Muscle layer of duodenum (tissue), 2 donors: ENCODE measurements around the gene CPNE8.

Source experiments
- H3K27ac ChIP-seq: one replicate; pipeline ENCODE4 v1.7.0; 2013; ENCODE audit warnings: mild to moderate bottlenecking, low read length
- H3K27me3 ChIP-seq: one replicate; pipeline ENCODE4 v1.7.0; 2013; ENCODE audit warnings: low read depth, mild to moderate bottlenecking, control low read depth, low read length
- H3K36me3 ChIP-seq, 2 donors: one replicate each; pipeline ENCODE4 v1.7.0; 2013; ENCODE audit warnings: low read length in 2 of 2, control low read depth in 1 of 2, mild to moderate bottlenecking in 1 of 2; ENCODE audit not compliant: insufficient read depth in 2 of 2, control insufficient read depth in 1 of 2
- H3K4me1 ChIP-seq, 2 donors: one replicate each; pipeline ENCODE4 v1.7.0; 2013; ENCODE audit warnings: low read length in 2 of 2, mild to moderate bottlenecking in 2 of 2, control low read depth in 1 of 2, moderate library complexity in 1 of 2; ENCODE audit not compliant: insufficient read depth in 2 of 2, control insufficient read depth in 1 of 2
- H3K4me3 ChIP-seq, 2 donors: one replicate each; pipeline ENCODE4 v1.7.0; 2013; ENCODE audit warnings: low read length in 2 of 2, low read depth in 1 of 2, mild to moderate bottlenecking in 1 of 2
- H3K9me3 ChIP-seq, 2 donors: one replicate each; pipeline ENCODE4 v1.7.0; 2013; ENCODE audit warnings: low read length in 2 of 2, control low read depth in 1 of 2, mild to moderate bottlenecking in 1 of 2; ENCODE audit not compliant: control insufficient read depth in 1 of 2
- donor health status: healthy.

The CPNE8 gene

GRCh38 chr12:38875586-38876228, 29.7 kb downstream of the CPNE8 start:
- Histone ChIP-seq H3K9me3 (no peaks in the 10 kb centered on the region), H3K27ac (no peak overlapping the region), H3K27me3 (no peaks in the 10 kb centered on the region), H3K36me3 (no peaks in the 10 kb centered on the region), H3K4me1 (no peaks in the 10 kb centered on the region), H3K4me3 (no peak overlapping the region)

GRCh38 chr12:38872561-38872960, 32.8 kb downstream of the CPNE8 start:
- no peaks in the 10 kb centered on the region for H3K27me3 ChIP-seq
- no peaks in the 10 kb centered on the region for H3K9me3 ChIP-seq
- H3K36me3 ChIP-seq = no peaks in the 10 kb centered on the region
- H3K4me3 ChIP-seq = no peak overlapping the region
- no peak overlapping the region for H3K27ac ChIP-seq
- H3K4me1 ChIP-seq = no peaks in the 10 kb centered on the region

DNA sequence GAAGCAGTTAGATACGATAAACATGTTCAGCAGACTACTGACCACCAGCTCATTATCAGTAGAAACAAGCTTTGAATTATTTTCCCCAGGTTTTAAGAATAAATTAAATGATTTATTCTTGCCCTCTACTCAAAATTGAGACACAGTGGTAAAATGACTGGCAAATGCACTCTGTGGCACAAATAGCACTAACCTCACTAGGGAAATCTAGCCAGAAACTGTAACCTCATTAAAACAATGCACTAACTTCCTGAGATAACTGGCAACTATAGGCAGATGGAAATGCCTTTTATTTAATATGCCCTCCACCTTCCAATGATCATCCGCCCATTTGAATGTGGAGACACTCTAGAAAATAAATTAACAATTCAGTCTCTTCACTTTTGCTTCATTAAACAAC, 33.2 kb downstream of the CPNE8 start:
- Histone ChIP-seq H3K36me3 (no peaks in the 10 kb centered on the region), H3K27ac (no peak overlapping the region), H3K27me3 (no peaks in the 10 kb centered on the region), H3K4me1 (no peaks in the 10 kb centered on the region), H3K9me3 (no peaks in the 10 kb centered on the region), H3K4me3 (no peak overlapping the region)

GRCh38 chr12:38869036-38869435, 36.4 kb downstream of the CPNE8 start:
- Histone ChIP-seq H3K27me3 (no peaks in the 10 kb centered on the region), H3K27ac (no peak overlapping the region), H3K9me3 (no peaks in the 10 kb centered on the region), H3K4me1 (no peaks in the 10 kb centered on the region), H3K36me3 (no peaks in the 10 kb centered on the region), H3K4me3 (no peak overlapping the region)

- Histone ChIP-seq H3K36me3 (no peaks in the 10 kb centered on the region), H3K9me3 (no peaks in the 10 kb centered on the region), H3K4me1 (peaks cover 0 to 3% of the 10 kb centered on the region in 2 donors), H3K27me3 (no peaks in the 10 kb centered on the region), H3K27ac (no peak overlapping the region), H3K4me3 (no peak overlapping the region)
Measured at GRCh38 chr12:38850461-38850860, 54.9 kb downstream of the CPNE8 start.

- no peaks in the 10 kb centered on the region for H3K9me3 ChIP-seq
- H3K27ac ChIP-seq = no peak overlapping the region
- H3K4me3 ChIP-seq = no peak overlapping the region
- peaks cover 0 to 3% of the 10 kb centered on the region in 2 donors for H3K4me1 ChIP-seq
- H3K27me3 ChIP-seq = no peaks in the 10 kb centered on the region
- H3K36me3 ChIP-seq = no peaks in the 10 kb centered on the region
Measured at GRCh38 chr12:38847247-38847646, 58.1 kb downstream of the CPNE8 start.

- H3K27me3 ChIP-seq = no peaks in the 10 kb centered on the region
- H3K27ac ChIP-seq = no peak overlapping the region
- peaks cover 0 to 3% of the 10 kb centered on the region in 2 donors for H3K4me1 ChIP-seq
- H3K4me3 ChIP-seq = no peak overlapping the region
- H3K9me3 ChIP-seq = no peaks in the 10 kb centered on the region
- no peaks in the 10 kb centered on the region for H3K36me3 ChIP-seq
Measured at GRCh38 chr12:38844267-38844666, 61.1 kb downstream of the CPNE8 start.

- H3K27ac ChIP-seq = no peak overlapping the region
- no peaks in the 10 kb centered on the region for H3K27me3 ChIP-seq
- H3K4me1 ChIP-seq = no peaks in the 10 kb centered on the region
- no peaks in the 10 kb centered on the region for H3K36me3 ChIP-seq
- H3K9me3 ChIP-seq = no peaks in the 10 kb centered on the region
- H3K4me3 ChIP-seq = no peak overlapping the region
Measured at GRCh38 chr12:38838056-38838850, 67.1 kb downstream of the CPNE8 start.

- no peaks in the 10 kb centered on the region for H3K36me3 ChIP-seq
- H3K27me3 ChIP-seq = no peaks in the 10 kb centered on the region
- H3K4me1 ChIP-seq = no peaks in the 10 kb centered on the region
- H3K27ac ChIP-seq = no peak overlapping the region
- H3K9me3 ChIP-seq = no peaks in the 10 kb centered on the region
- no peak overlapping the region for H3K4me3 ChIP-seq
Measured at GRCh38 chr12:38831715-38832114, 73.7 kb downstream of the CPNE8 start.

DNA sequence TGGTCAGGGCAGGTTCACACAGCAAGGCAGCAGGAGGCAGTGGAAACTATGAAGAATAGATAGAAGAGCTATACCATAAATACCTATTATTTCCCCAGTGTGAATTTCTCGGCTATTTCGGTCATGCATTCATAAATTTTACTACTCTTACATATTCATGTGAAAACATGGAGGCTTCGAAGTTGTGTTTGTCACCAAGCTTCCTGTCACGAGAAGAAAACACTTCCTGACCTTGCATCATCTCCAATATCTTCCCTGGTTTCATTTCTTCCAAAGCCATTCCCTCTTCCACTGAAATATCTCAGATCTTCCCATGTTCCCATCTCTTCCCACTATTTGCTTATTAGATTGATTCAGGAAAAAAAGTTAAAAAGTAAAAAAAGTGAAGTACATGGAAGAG, 80.4 kb downstream of the CPNE8 start:
- Histone ChIP-seq H3K27ac (no peak overlapping the region), H3K27me3 (no peaks in the 10 kb centered on the region), H3K9me3 (no peaks in the 10 kb centered on the region), H3K4me1 (no peaks in the 10 kb centered on the region), H3K36me3 (no peaks in the 10 kb centered on the region), H3K4me3 (no peak overlapping the region)

DNA sequence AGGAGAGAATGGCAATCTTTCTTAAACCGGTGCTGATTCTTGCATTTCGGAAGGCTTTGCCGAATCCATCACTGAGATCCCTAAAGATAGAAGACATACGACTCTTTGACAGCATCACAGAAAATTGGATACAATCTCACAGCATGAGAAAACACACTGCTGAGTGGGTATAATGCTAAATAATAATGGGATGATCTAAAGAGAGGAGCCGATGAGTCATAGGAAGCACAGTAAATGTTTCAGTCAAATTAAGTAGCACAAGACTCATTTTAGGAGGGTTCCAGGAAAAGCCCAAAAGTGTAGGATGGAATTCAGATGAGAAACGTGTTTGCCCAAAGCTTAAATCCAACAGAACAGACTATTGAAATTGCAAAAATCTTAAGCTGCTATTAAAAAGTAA, 81.7 kb downstream of the CPNE8 start:
- H3K36me3 ChIP-seq = no peaks in the 10 kb centered on the region
- H3K27me3 ChIP-seq = no peaks in the 10 kb centered on the region
- no peak overlapping the region for H3K27ac ChIP-seq
- H3K4me1 ChIP-seq = no peaks in the 10 kb centered on the region
- H3K9me3 ChIP-seq = no peaks in the 10 kb centered on the region
- H3K4me3 ChIP-seq = no peak overlapping the region

DNA sequence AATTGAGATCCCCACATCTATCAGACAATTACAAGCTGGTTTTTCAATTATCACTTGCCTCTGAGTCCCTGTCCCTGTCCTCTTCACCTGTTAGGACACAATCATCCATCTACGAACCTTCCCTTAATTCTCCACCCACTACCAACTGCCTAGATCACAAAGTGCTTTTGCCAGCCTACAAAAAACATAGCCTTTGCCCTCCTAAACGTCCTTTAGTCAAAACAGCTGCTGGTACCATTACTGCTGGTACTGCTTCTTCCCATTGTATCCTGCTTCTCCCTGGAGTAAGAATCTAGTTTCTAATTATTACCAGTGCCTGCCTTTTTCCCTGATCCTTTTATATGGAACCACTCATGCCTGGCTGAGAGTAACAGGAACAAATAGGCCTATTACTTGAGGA, 82.1 kb downstream of the CPNE8 start:
- Histone ChIP-seq H3K36me3 (no peaks in the 10 kb centered on the region), H3K27me3 (no peaks in the 10 kb centered on the region), H3K9me3 (no peaks in the 10 kb centered on the region), H3K4me1 (no peaks in the 10 kb centered on the region), H3K4me3 (no peak overlapping the region), H3K27ac (no peak overlapping the region)
